HG03175 (cell line): Measurements from ENCODE around the gene CROCC2.

Experiments
- ATAC-seq: cut with Tn5 transposase; IDR thresholded peaks from one replicate; pipeline ENCODE4 v1.9.1; 2021; ENCODE audit warnings: mild to moderate bottlenecking, moderate library complexity; ENCODE audit not compliant: unreplicated experiment

The CROCC2 gene

GRCh38 chr2:240954436-240955305, 48.5 kb downstream of the CROCC2 start:
- ATAC-seq: no peak

GRCh38 chr2:240955306-240956170, 49.4 kb downstream of the CROCC2 start:
- no peak for ATAC-seq

GRCh38 chr2:240956171-240956934, 50.2 kb downstream of the CROCC2 start:
- ATAC-seq: no peak

- no peak for ATAC-seq
Measured at GRCh38 chr2:240956935-240957655, 51.0 kb downstream of the CROCC2 start.

GRCh38 chr2:240957656-240958365, 51.7 kb downstream of the CROCC2 start:
- no peak for ATAC-seq

GRCh38 chr2:240958366-240959213, 52.5 kb downstream of the CROCC2 start:
- ATAC-seq: no peak

- no peak for ATAC-seq
Measured at GRCh38 chr2:240959214-240959940, 53.2 kb downstream of the CROCC2 start.

GRCh38 chr2:240959941-240960308, 53.8 kb downstream of the CROCC2 start:
- no peak for ATAC-seq

- ATAC-seq: no peak
Measured at GRCh38 chr2:240960309-240960970, 54.3 kb downstream of the CROCC2 start.

GRCh38 chr2:240960971-240961876, 55.1 kb downstream of the CROCC2 start:
- ATAC-seq: no peak

- no peak for ATAC-seq
Measured at GRCh38 chr2:240961910-240962299, 55.8 kb downstream of the CROCC2 start.

GRCh38 chr2:240962300-240963064, 56.3 kb downstream of the CROCC2 start:
- no peak for ATAC-seq

- no peak for ATAC-seq
Measured at GRCh38 chr2:240963065-240963867, 57.1 kb downstream of the CROCC2 start.

GRCh38 chr2:240963868-240964703, 58.0 kb downstream of the CROCC2 start:
- ATAC-seq: no peak
